GM15510 (cell line): ENCODE results near the gene HADH.

ENCODE experiments used
- POLR2A ChIP-seq: IDR thresholded peaks from 3 replicates; pipeline ENCODE4 v1.6.1; 2011; ENCODE audit warnings: borderline replicate concordance; ENCODE audit not compliant: insufficient read length; ENCODE audit errors: extremely low read depth

Gene HADH

GRCh38 chr4:108045687-108046024, 56.0 kb downstream of the HADH start:
- no peak for TF ChIP-seq POLR2A

GRCh38 chr4:108047199-108047598, 57.5 kb downstream of the HADH start:
- TF ChIP-seq POLR2A: no peak

GRCh38 chr4:108048157-108048556, 58.5 kb downstream of the HADH start:
- no peak for TF ChIP-seq POLR2A

- TF ChIP-seq POLR2A: no peak
Observed at GRCh38 chr4:108048997-108049396, 59.3 kb downstream of the HADH start.

- no peak for TF ChIP-seq POLR2A
Observed at GRCh38 chr4:108049406-108049805, 59.7 kb downstream of the HADH start.

GRCh38 chr4:108051343-108051742, 61.7 kb downstream of the HADH start:
- no peak for TF ChIP-seq POLR2A

GRCh38 chr4:108052558-108053120, 63.0 kb downstream of the HADH start:
- no peak for TF ChIP-seq POLR2A

- no peak for TF ChIP-seq POLR2A
Observed at GRCh38 chr4:108053251-108053711, 63.6 kb downstream of the HADH start.

- no peak for TF ChIP-seq POLR2A
Observed at GRCh38 chr4:108054025-108054638, 64.4 kb downstream of the HADH start.

- TF ChIP-seq POLR2A: no peak
Observed at GRCh38 chr4:108055787-108056186, 66.1 kb downstream of the HADH start.

GRCh38 chr4:108056418-108056817, 66.7 kb downstream of the HADH start:
- TF ChIP-seq POLR2A: no peak

- no peak for TF ChIP-seq POLR2A
Observed at GRCh38 chr4:108058685-108059440, 69.2 kb downstream of the HADH start.

GRCh38 chr4:108060164-108060563, 70.5 kb downstream of the HADH start:
- TF ChIP-seq POLR2A: no peak

- TF ChIP-seq POLR2A: no peak
Observed at GRCh38 chr4:108060686-108061321, 71.1 kb downstream of the HADH start.

GRCh38 chr4:108068442-108068841, 78.8 kb downstream of the HADH start:
- TF ChIP-seq POLR2A: no peak

GRCh38 chr4:108070775-108071174, 81.1 kb downstream of the HADH start:
- no peak for TF ChIP-seq POLR2A

GRCh38 chr4:108072300-108072699, 82.6 kb downstream of the HADH start:
- TF ChIP-seq POLR2A: no peak
